ENCODE data around the gene CIDEB.

- TF ChIP-seq CTCF (IDR thresholded peaks at IDR 0.05 in 2 of 3, conservative IDR thresholded peaks at IDR 0.05 in 1 of 3; ENCODE audit: borderline replicate concordance in 1 of 3, insufficient read depth in 1 of 3, low read depth in 2 of 3, low read length in 2 of 3) (no peak), POLR2A (IDR thresholded peaks at IDR 0.05; ENCODE audit: borderline replicate concordance, extremely low read depth, insufficient read depth, insufficient read length) (no peak), CEBPB (IDR thresholded peaks at IDR 0.05; ENCODE audit: low read depth) (no peak), FOSL1 (IDR thresholded peaks at IDR 0.05; ENCODE audit: low read depth) (no peak)
Observed at GRCh38 chr14:24340606-24341005, 32.8 kb upstream of the CIDEB start.

Measured in HCT116 (cell line).